Neural cell (in vitro differentiated cells): ENCODE data around the gene TTN.

ENCODE experiments used
- CTCF ChIP-seq: fragments of 450-650 bp; IDR thresholded peaks from 2 replicates; pipeline ENCODE4 v1.5.1; 2014; ENCODE audit warnings: antibody characterized with exemption, mild to moderate bottlenecking, moderate library complexity; ENCODE audit not compliant: poor library complexity, severe bottlenecking
- EP300 ChIP-seq: fragments of 450-650 bp; conservative IDR thresholded peaks from 2 replicates; pipeline ENCODE4 v1.6.1; 2014; ENCODE audit warnings: antibody characterized with exemption, mild to moderate bottlenecking, moderate library complexity; ENCODE audit not compliant: poor library complexity, severe bottlenecking
- EZH2 ChIP-seq: fragments of 200-600, 300-800 bp; shearing (Covaris generic), sonication (generic); IDR thresholded peaks from 2 replicates; pipeline ENCODE4 v1.6.1; 2014; ENCODE audit warnings: antibody characterized with exemption, low read length, borderline replicate concordance, mild to moderate bottlenecking; ENCODE audit not compliant: insufficient read depth, poor library complexity, severe bottlenecking
- MXI1 ChIP-seq: fragments of 450-650 bp; conservative IDR thresholded peaks from 2 replicates; pipeline ENCODE4 v1.6.1; 2014; ENCODE audit warnings: antibody characterized with exemption, mild to moderate bottlenecking; ENCODE audit not compliant: poor library complexity, severe bottlenecking
- POLR2AphosphoS5 ChIP-seq: IDR thresholded peaks from 2 replicates; pipeline ENCODE4 v1.6.1; 2012
- RAD21 ChIP-seq: fragments of 450-650 bp; conservative IDR thresholded peaks from 2 replicates; pipeline ENCODE4 v1.6.1; 2014; ENCODE audit warnings: antibody characterized with exemption, mild to moderate bottlenecking, moderate library complexity
- SMC3 ChIP-seq: fragments of 450-650 bp; conservative IDR thresholded peaks from 2 replicates; pipeline ENCODE4 v1.6.1; 2014; ENCODE audit warnings: antibody characterized with exemption, mild to moderate bottlenecking, moderate library complexity; ENCODE audit not compliant: poor library complexity
- TAF1 ChIP-seq: IDR thresholded peaks from 2 replicates; pipeline ENCODE4 v1.6.1; 2012; ENCODE audit warnings: low read depth
- TF ChIP-seq, protein P1 (sequence below): IDR thresholded peaks from 2 replicates; pipeline ENCODE4 v1.6.1; 2012; ENCODE audit warnings: borderline replicate concordance

DNA sequence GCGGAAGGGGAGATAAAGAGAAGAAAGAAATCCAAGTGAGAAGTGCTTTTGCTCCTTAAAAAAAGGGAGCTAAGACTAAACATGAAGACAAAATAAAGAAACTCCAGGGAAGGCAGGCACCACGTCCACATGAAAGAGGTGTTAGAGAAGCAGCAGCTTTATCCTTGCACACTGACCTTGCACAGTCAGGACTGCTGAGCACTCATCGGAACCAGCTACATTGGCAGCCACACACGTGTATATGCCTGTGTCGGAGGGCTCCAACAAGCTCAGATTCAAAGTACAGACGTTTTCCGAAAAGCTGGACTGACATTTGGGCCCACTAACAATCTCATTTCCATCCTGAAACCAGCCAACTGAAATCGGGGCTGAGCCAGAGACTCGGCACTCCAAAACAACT is 88.2 kb downstream of the TTN start:
- TF ChIP-seq CTCF (no peak), EP300 (no peak), RAD21 (no peak), EZH2 (no peak), SMC3 (no peak), POLR2AphosphoS5 (no peak), TAF1 (no peak), MXI1 (no peak)
- TF ChIP-seq, protein P1, sequence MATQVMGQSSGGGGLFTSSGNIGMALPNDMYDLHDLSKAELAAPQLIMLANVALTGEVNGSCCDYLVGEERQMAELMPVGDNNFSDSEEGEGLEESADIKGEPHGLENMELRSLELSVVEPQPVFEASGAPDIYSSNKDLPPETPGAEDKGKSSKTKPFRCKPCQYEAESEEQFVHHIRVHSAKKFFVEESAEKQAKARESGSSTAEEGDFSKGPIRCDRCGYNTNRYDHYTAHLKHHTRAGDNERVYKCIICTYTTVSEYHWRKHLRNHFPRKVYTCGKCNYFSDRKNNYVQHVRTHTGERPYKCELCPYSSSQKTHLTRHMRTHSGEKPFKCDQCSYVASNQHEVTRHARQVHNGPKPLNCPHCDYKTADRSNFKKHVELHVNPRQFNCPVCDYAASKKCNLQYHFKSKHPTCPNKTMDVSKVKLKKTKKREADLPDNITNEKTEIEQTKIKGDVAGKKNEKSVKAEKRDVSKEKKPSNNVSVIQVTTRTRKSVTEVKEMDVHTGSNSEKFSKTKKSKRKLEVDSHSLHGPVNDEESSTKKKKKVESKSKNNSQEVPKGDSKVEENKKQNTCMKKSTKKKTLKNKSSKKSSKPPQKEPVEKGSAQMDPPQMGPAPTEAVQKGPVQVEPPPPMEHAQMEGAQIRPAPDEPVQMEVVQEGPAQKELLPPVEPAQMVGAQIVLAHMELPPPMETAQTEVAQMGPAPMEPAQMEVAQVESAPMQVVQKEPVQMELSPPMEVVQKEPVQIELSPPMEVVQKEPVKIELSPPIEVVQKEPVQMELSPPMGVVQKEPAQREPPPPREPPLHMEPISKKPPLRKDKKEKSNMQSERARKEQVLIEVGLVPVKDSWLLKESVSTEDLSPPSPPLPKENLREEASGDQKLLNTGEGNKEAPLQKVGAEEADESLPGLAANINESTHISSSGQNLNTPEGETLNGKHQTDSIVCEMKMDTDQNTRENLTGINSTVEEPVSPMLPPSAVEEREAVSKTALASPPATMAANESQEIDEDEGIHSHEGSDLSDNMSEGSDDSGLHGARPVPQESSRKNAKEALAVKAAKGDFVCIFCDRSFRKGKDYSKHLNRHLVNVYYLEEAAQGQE: no peak
